ENCODE data around the gene EIF2B1. TPM values are rescaled to one million over a fixed set of nuclear protein-coding genes. Genes with fewer than 3 reads are reported as not detected.
"Not testable (repeated sequence)": the region's sequence is repeated elsewhere in the genome, so short reads cannot be mapped to it uniquely, and the experiment has no call there.

EIF2B1 gene
- polyA plus RNA-seq, 4 donors = 58.4 to 70.3 (median 63.8) TPM

GRCh38 chr12:123621101-123621500 is 12.4 kb downstream of the EIF2B1 start:
- no peak for DNase-seq (ENCODE audit: low read depth in 4 of 4, low spot score in 3 of 4)

GRCh38 chr12:123617580-123617979 is 15.9 kb downstream of the EIF2B1 start:
- no peak for DNase-seq (ENCODE audit: low read depth in 4 of 4, low spot score in 3 of 4)

GRCh38 chr12:123617144-123617543 is 16.3 kb downstream of the EIF2B1 start:
- DNase-seq (ENCODE audit: low read depth in 4 of 4, low spot score in 3 of 4) = no peak

- no peak for DNase-seq (ENCODE audit: low read depth in 4 of 4, low spot score in 3 of 4)
These were observed 19.0 kb downstream of the EIF2B1 start for GRCh38 chr12:123614531-123614930.

GRCh38 chr12:123614110-123614509 is 19.4 kb downstream of the EIF2B1 start:
- DNase-seq (ENCODE audit: low read depth in 4 of 4, low spot score in 3 of 4) = no peak

DNA sequence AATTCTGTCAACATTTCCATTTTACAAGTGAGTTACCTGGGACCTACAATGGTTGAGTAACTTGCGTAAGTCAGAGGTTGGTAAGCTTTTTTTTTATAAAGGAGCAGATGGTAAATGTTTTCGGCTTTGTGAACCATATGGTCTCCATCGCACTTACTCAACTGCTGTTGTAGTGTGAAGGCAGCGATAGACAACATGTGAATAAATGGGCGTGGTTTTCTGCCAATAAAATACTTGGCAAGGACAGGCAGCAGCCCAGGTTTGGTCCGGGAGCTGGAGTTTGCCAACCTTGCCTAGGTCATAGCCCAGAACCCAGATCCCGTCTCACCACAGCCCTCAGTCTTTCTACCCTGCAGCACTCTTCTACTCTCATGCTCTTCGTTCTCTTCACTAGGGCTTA is 25.3 kb downstream of the EIF2B1 start:
- no peak for DNase-seq (ENCODE audit: low read depth in 4 of 4, low spot score in 3 of 4)

DNA sequence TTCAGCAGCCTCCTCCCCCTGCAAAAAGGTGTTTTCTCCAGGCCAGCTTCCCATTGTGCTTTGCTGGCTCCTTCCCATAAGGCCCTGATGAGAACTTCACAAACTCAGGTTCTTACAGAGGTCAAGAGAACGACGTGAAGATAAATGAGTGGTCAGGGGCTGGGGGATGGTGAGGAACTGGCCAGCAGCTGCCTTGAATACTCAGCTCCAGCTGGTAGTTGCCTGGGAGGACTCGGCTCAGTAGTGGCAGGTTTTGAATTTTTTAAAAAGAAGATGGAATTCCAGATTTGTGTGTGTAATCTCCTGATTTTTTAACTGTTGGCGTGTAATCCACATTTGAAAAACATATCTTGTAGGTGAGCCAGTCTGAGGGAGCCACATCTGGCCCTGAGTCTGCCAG is 25.7 kb downstream of the EIF2B1 start:
- no peak for DNase-seq (ENCODE audit: low read depth in 4 of 4, low spot score in 3 of 4)

DNA sequence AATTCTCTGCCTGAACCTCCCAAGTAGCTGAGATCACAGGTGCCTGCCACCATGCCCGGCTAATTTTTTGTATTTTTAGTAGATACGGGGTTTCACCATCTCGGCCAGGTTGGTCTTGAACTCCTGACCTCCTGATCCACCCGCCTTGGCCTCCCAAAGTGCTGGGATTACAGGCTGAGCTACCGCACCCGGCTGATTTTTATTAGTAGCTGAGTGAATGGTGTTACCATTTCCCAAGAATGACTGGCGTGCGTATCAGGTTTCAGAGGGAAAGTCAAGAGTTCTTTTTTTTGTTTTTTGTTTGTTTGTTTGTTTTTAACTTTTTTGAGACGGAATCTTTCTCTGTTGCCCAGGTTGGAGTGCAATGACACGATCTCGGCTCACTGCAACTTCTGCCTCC is 30.0 kb downstream of the EIF2B1 start:
- not testable (repeated sequence) for DNase-seq (ENCODE audit: low read depth in 4 of 4, low spot score in 3 of 4)

DNA sequence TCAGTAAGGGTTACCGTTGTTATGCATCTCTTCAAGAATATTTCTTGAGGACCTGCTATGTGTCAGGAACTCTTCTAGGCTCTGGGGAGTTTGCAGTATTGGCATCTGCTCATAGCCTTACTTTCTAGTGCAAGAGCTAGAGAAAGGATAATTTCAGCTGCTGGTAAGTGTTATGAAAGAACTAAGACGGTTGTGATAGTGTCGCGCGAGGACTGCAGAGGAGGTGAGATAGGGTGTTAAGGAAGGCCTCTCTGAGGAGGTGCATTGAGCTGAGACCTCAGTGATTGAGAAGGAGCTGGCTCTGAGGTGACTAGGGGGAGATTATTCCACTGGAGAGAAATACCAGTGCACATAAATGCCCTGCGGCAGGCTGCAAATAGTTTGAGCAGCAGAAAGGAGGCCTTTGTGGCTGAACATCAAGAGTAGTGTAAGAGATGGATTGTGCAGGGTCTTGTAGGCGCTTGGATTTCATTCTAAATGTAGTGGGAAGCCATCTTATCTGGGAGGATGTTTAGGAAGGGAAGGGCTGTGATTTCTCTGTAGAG is 30.8 kb downstream of the EIF2B1 start:
- DNase-seq (ENCODE audit: low read depth in 4 of 4, low spot score in 3 of 4) = no peak

DNA sequence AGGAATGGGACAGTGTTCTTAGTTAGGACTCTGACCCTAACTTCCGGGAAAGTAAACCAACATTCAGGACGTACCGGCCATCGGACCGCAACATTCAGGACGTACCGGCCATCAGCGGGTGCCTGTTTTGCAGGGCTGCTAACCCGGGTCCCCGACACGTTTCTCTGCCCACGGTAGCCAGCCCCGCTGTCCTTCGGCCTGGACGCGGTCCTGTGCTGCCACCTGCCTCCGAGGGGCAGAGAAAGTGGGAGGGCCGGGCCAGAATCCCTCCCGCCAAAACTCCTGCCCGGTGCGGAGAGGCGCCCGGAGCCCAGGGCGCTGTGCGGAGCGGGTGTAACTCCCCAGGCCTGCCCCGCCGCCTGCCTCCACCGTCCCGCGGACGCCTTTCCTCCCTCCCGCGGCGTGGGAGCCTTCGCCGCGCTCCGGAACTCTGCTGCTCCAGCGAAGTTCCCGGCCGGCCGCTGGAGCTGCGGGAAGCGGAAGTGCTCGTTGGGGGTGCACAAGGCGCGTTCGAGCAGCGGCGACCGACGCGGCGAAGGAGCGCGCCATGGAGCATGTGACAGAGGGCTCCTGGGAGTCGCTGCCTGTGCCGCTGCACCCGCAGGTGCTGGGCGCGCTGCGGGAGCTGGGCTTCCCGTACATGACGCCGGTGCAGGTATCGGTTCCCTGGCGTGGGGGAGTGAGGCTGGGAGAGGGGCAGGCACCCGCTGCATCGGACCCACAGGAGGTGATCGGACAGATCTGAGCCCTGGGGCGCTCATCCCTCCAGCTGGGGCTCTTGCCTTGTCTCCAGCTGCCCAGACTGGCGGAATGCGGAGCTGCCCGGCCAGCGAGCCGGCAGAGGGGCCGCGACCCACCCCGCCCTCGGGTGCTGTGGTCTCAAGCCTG is 31.6 kb downstream of the EIF2B1 start, which contains the start of gene DDX55:
TSS of gene DDX55 (plus strand) at position 498 of the 888 bp plus-strand sequence. CDS start at position 548, 50 bp downstream.
- DNase-seq (ENCODE audit: low read depth in 4 of 4, low spot score in 3 of 4) = peak; percentile 59 to 76 (median 68)

DNA sequence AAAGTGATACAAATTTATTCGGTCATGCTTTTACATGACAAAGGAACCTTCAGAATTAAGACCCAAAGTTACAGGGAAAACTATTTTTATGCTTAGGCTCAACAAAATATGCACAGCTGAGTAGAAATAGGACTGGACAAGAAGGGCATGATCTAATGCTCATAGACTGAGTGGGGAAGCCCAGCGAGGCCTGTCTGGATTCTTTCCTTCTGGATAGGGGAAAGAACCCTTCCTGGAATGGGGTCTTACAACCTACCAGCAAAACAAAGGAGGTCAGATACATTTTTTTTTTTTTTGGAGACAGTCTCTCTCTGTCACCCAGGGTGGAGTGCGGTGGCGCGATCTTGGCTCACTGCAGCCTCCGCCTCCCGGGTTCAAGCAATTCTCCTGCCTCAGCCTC is 33.8 kb downstream of the EIF2B1 start:
- DNase-seq (ENCODE audit: low read depth in 4 of 4, low spot score in 3 of 4) = no peak

GRCh38 chr12:123599310-123599709 is 34.2 kb downstream of the EIF2B1 start:
- no peak for DNase-seq (ENCODE audit: low read depth in 4 of 4, low spot score in 3 of 4)

DNA sequence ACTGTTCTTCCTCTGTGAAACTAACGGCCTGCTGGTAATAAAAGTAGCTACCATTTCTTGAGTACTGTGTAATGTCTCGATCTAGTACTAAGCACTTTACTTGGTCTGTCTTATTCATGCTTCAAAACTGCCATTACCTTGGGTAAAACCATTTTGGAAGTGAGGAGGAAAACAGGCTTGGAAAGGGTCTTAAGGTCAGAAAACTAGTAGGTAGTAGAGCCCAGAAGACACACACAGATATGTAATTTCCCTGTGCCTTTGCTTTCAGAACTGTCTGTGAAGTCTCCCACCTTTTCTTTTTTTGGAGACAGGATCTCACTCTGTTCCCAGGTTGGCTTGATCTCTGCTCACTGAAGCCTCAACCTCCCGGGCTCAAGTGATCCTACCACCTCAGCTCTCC is 35.0 kb downstream of the EIF2B1 start:
- no peak for DNase-seq (ENCODE audit: low read depth in 4 of 4, low spot score in 3 of 4)

- no peak for DNase-seq (ENCODE audit: low read depth in 4 of 4, low spot score in 3 of 4)
These were observed 36.4 kb downstream of the EIF2B1 start for GRCh38 chr12:123597100-123597499.

GRCh38 chr12:123595729-123596128 is 37.8 kb downstream of the EIF2B1 start:
- DNase-seq (ENCODE audit: low read depth in 4 of 4, low spot score in 3 of 4) = no peak

DNA sequence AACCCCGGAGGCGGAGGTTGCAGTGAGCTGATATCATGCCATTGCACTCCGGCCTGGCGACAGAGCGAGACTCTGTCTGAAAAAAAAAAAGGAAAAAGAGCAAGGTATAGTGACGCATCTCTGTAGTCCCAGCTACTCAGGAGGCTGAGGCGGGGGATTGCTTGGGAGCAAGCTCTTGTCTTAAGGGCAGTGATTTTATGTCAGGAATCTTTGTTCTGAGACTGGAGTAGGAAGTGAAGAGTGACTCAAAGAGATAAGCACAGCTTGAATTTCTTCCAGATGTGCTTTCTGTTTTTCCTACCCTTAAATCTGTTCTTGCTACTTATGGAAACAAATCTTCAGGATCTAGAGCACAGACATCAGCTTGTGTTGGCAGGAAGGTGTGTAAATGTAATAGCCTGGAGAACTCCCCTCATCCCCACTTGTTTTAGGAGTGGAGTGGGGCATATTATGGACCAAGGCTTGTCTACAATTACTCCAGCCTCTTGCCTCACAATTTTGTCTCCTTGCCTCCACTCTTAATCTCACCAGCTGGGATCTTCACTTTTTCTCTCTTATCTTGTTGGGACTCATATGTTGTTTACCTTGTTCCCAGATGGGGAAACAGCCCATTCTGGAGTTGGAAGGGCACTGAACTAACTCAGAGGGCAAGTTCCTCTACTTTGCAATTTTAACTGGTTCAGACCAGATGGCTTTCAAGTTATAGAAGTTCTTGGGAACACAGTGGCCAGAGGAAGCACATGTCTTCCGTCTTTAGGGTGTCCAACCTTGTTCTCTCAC is 41.6 kb downstream of the EIF2B1 start:
- no peak for DNase-seq (ENCODE audit: low read depth in 4 of 4, low spot score in 3 of 4)

GRCh38 chr12:123580772-123581171 is 52.7 kb downstream of the EIF2B1 start:
- DNase-seq (ENCODE audit: low read depth in 4 of 4, low spot score in 3 of 4) = no peak

- DNase-seq (ENCODE audit: low read depth in 4 of 4, low spot score in 3 of 4) = not testable (repeated sequence)
These were observed 54.7 kb downstream of the EIF2B1 start for GRCh38 chr12:123578829-123579228.

DNA sequence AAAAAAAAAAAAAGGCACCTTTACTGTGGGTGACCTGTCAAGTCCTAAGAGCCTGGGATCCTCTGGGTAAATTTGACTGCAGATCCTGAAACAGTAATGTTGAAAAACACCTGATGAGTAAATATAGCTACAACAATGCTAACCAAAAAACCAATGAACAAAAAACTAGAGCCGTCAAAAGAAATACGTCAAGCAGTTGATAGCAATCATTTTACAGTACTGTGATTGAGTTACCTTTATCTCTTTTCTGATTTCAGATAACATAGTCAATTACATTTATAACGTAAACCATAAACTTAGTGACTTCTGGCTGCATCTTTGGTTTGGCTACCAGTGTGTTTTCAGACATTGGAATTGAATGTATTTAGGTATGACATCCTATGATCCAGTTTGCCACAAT is 55.2 kb downstream of the EIF2B1 start:
- DNase-seq (ENCODE audit: low read depth in 4 of 4, low spot score in 3 of 4) = no peak

DNA sequence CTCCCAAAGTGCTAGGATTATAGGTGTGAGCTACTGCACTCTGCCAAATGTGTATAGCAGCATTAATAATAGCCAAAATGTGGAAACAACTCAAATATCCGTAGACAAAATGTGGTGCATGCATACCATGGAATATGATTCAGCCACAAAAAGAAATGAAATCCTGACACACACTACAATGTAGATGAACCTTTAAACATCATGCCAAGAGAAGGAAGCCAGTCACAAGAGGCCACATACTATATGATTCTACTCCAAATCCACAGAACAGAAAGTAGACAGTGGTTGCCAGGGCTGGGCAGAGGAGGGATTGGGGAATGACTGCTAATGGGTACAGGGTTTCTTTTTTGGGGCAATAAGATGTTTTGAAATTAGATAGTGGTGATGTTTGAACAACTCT is 56.9 kb downstream of the EIF2B1 start:
- no peak for DNase-seq (ENCODE audit: low read depth in 4 of 4, low spot score in 3 of 4)

GRCh38 chr12:123573870-123574269 is 59.6 kb downstream of the EIF2B1 start:
- no peak for DNase-seq (ENCODE audit: low read depth in 4 of 4, low spot score in 3 of 4)
